ENCODE results near the gene TBC1D22A.

GRCh38 chr22:47054231-47055072 lies 292.0 kb downstream of the TBC1D22A start:
- TF ChIP-seq CTCF (conservative IDR thresholded peaks at IDR 0.05; ENCODE audit: low read length) (no peak), EZH2phosphoT487 (IDR thresholded peaks at IDR 0.05; ENCODE audit: borderline replicate concordance, low read depth, low read length) (no peak)

Data from OCI-LY7 (cell line).